Endodermal cell (in vitro differentiated cells): Measurements from ENCODE around the gene DNAAF1. TPM values are rescaled to one million over a fixed set of nuclear protein-coding genes. Genes with fewer than 3 reads are reported as not detected.

Source experiments
- DNase-seq: peaks from one replicate; pipeline ENCODE4 v3.0.0-alpha.2; 2017
- H3K27ac ChIP-seq: 2 replicates; pipeline ENCODE4 v1.5.1; 2013; ENCODE audit warnings: mild to moderate bottlenecking, low read depth, low read length, moderate library complexity
- H3K27me3 ChIP-seq: 2 replicates; pipeline ENCODE4 v1.6.1; 2013; ENCODE audit warnings: mild to moderate bottlenecking, low read length, moderate library complexity; ENCODE audit not compliant: insufficient read depth, control insufficient read depth, poor library complexity, severe bottlenecking
- H3K36me3 ChIP-seq: 2 replicates; pipeline ENCODE4 v1.7.0; 2013; ENCODE audit warnings: mild to moderate bottlenecking, low read length, moderate library complexity; ENCODE audit not compliant: control insufficient read depth, insufficient read depth
- H3K4me1 ChIP-seq: one replicate; pipeline ENCODE4 v1.7.0; 2013; ENCODE audit warnings: low read length; ENCODE audit not compliant: control insufficient read depth, insufficient read depth
- H3K4me3 ChIP-seq: 2 replicates; pipeline ENCODE4 v1.5.1; 2013; ENCODE audit warnings: mild to moderate bottlenecking, low read length, moderate library complexity
- H3K9ac ChIP-seq: 2 replicates; pipeline ENCODE4 v1.6.1; 2013; ENCODE audit warnings: mild to moderate bottlenecking, low read length, moderate library complexity; ENCODE audit not compliant: poor library complexity, severe bottlenecking; ENCODE audit errors: extremely low read depth
- H3K9me3 ChIP-seq: 2 replicates; pipeline ENCODE4 v1.6.1; 2013; ENCODE audit warnings: mild to moderate bottlenecking, low read length, moderate library complexity; ENCODE audit not compliant: control insufficient read depth
- H3K27ac Mint-ChIP-seq: 2 replicates; pipeline ENCODE4 v1.8.0; 2020; ENCODE audit warnings: mixed read lengths
- H3K27me3 Mint-ChIP-seq: 2 replicates; pipeline ENCODE4 v1.8.0; 2021; ENCODE audit warnings: mild to moderate bottlenecking, mixed read lengths; ENCODE audit not compliant: insufficient read depth
- H3K36me3 Mint-ChIP-seq: 2 replicates; pipeline ENCODE4 v1.8.0; 2020; ENCODE audit warnings: low read depth, mixed read lengths
- H3K4me1 Mint-ChIP-seq: 2 replicates; pipeline ENCODE4 v1.8.0; 2020; ENCODE audit warnings: mixed read lengths
- H3K4me3 Mint-ChIP-seq: 2 replicates; pipeline ENCODE4 v1.8.0; 2020; ENCODE audit warnings: mild to moderate bottlenecking, moderate library complexity, mixed read lengths
- H3K9me3 Mint-ChIP-seq: 2 replicates; pipeline ENCODE4 v1.8.0; 2020; ENCODE audit warnings: mild to moderate bottlenecking, mixed read lengths
- WGBS, 2 experiments: methylation state at CpG; one replicate each; pipeline versions ENCODE4 v1.1.5 to v1.1.7; 2013; ENCODE audit warnings: missing lambda C conversion rate in 2 of 2, mixed read lengths in 1 of 2; ENCODE audit not compliant: insufficient coverage in 1 of 2, insufficient read length in 1 of 2; 5-methylcytosine and 5-hydroxymethylcytosine counted together
- total RNA-seq, 2 donors: library from RNA; stranded (reverse); fragmentation: NEBNext Ultra II Directional in 1 of 2; extraction: Animal tissue kit (Norgen Biotek cat#: 25700) in 1 of 2; gene quantifications; 2 replicates in 1 of 2; 3 replicates in 1 of 2; pipeline ENCODE4 v1.2.1, GENCODE V29; 2021
- TF ChIP-seq, protein P1 (sequence below): fragments of 200-600 bp; sonication (generic); conservative IDR thresholded peaks from 2 replicates; pipeline ENCODE4 v1.5.0; 2021; ENCODE audit warnings: antibody characterized with exemption, mild to moderate bottlenecking

The DNAAF1 gene
- total RNA-seq, 2 donors from 2014 or later, result 0.59 to 0.66 TPM

- H3K27me3 Mint-ChIP-seq, result peaks cover 8% of the 10 kb centered on the region
- Histone ChIP-seq H3K27me3 (peaks cover 10% of the 10 kb centered on the region), H3K27ac (peak overlapping the region; percentile 38), H3K9me3 (no peaks in the 10 kb centered on the region), H3K4me1 (no peaks in the 10 kb centered on the region), H3K9ac (no peak overlapping the region), H3K36me3 (no peaks in the 10 kb centered on the region), H3K4me3 (no peak overlapping the region)
- H3K9me3 Mint-ChIP-seq, result no peaks in the 10 kb centered on the region
- no peaks in the 10 kb centered on the region for H3K4me1 Mint-ChIP-seq
- WGBS, 2 experiments, result 76 to 83% methylated on average over 3 of the region's 3 CpGs
- TF ChIP-seq, protein P1, sequence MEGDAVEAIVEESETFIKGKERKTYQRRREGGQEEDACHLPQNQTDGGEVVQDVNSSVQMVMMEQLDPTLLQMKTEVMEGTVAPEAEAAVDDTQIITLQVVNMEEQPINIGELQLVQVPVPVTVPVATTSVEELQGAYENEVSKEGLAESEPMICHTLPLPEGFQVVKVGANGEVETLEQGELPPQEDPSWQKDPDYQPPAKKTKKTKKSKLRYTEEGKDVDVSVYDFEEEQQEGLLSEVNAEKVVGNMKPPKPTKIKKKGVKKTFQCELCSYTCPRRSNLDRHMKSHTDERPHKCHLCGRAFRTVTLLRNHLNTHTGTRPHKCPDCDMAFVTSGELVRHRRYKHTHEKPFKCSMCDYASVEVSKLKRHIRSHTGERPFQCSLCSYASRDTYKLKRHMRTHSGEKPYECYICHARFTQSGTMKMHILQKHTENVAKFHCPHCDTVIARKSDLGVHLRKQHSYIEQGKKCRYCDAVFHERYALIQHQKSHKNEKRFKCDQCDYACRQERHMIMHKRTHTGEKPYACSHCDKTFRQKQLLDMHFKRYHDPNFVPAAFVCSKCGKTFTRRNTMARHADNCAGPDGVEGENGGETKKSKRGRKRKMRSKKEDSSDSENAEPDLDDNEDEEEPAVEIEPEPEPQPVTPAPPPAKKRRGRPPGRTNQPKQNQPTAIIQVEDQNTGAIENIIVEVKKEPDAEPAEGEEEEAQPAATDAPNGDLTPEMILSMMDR, result no peak
- no peaks in the 10 kb centered on the region for H3K36me3 Mint-ChIP-seq
- H3K4me3 Mint-ChIP-seq, result no peak overlapping the region
- no peak for DNase-seq
- no peak overlapping the region for H3K27ac Mint-ChIP-seq
These were observed 16.7 kb downstream of the DNAAF1 start for GRCh38 chr16:84161801-84162200.

DNA sequence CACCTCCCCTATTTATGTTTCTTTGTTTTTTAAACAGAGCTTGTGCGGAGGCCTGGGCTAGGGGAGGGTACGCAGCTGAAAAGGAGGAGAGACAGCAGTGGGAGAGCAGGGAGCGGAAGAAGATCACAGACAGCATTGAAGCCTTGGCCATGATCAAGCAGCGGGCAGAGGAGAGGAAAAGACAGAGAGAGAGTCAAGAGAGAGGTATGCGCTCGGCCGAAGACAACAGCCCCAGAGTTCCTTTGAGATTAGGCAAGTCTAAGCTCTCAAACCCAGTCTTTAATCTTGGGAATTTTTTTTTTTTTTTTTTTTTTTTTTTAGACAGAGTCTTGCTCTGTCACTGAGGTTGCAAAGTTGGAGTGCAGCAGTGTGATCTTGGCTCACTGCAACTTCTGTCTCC lies 20.6 kb downstream of the DNAAF1 start:
- Mint-ChIP-seq H3K27me3 (peaks cover 8% of the 10 kb centered on the region), H3K4me3 (no peak overlapping the region), H3K9me3 (no peaks in the 10 kb centered on the region), H3K4me1 (no peaks in the 10 kb centered on the region), H3K27ac (no peak overlapping the region), H3K36me3 (no peaks in the 10 kb centered on the region)
- TF ChIP-seq, protein P1, result no peak
- Histone ChIP-seq H3K36me3 (no peaks in the 10 kb centered on the region), H3K9me3 (no peaks in the 10 kb centered on the region), H3K4me1 (no peaks in the 10 kb centered on the region), H3K4me3 (no peak overlapping the region), H3K27me3 (peaks cover 10% of the 10 kb centered on the region), H3K27ac (no peak overlapping the region), H3K9ac (no peak overlapping the region)
- no peak for DNase-seq
- 92 to 100% methylated on average over 7 of the region's 7 CpGs for WGBS, 2 experiments

DNA sequence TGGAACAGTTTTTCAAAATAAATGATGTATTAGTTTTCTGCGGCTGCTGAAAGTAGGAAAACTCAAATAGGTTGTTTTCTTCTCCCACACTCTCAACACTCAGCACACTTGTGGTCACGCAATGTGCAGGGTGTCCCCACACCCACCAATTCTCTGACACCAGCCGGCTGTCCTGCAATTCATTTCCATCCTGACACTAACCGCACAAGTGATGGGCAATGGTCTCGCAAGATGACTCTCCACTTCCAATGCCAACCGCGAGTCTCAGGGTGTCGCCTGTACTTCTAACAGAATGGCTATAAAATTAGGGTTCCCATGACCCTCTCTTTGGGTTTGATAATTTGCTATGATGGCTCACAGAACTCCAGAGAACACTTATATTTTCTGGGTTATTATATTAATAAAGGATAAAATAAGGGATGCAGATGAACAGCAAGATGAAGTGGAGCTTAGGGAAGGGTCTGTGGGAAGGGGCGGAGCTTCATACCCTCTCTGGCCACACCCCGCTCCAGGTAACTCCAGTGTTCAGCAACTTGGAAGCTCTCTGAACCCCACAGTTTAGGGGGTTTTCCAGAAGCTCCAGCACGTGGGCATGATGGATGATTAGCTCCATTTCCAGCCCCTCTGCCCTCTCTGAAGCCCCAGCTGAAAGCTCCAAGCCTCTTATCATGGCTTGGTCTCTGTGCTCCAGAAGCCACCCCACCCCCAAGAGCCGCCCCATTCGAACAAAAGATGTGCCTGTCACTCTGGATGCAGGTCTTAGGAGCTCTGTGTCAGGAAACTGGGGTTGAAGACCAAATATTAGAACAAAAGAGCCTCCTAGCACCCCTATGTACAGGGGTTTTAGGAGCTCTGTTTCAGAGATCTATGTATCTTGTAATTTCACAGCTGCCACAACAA lies 21.9 kb downstream of the DNAAF1 start:
- Histone ChIP-seq H3K36me3 (no peaks in the 10 kb centered on the region), H3K9ac (no peak overlapping the region), H3K4me1 (no peaks in the 10 kb centered on the region), H3K4me3 (no peak overlapping the region), H3K27me3 (peaks cover 10% of the 10 kb centered on the region), H3K27ac (no peak overlapping the region), H3K9me3 (no peaks in the 10 kb centered on the region)
- Mint-ChIP-seq H3K36me3 (no peaks in the 10 kb centered on the region), H3K27ac (no peak overlapping the region), H3K4me3 (no peak overlapping the region), H3K9me3 (no peaks in the 10 kb centered on the region), H3K27me3 (peaks cover 8% of the 10 kb centered on the region), H3K4me1 (no peaks in the 10 kb centered on the region)
- whole genome bisulfite sequencing, 2 experiments, result 88 to 94% methylated on average over 8 to 13 of the region's 13 CpGs
- TF ChIP-seq, protein P1, result no peak
- DNase-seq, result peak; percentile 53
